HG03060 (cell line): ENCODE data around the gene LRG1.

ENCODE experiments used
- ATAC-seq: cut with Tn5 transposase; IDR thresholded peaks from one replicate; pipeline ENCODE4 v1.9.1; 2021; ENCODE audit warnings: low read depth, moderate number of reproducible peaks; ENCODE audit not compliant: unreplicated experiment

The LRG1 gene

DNA sequence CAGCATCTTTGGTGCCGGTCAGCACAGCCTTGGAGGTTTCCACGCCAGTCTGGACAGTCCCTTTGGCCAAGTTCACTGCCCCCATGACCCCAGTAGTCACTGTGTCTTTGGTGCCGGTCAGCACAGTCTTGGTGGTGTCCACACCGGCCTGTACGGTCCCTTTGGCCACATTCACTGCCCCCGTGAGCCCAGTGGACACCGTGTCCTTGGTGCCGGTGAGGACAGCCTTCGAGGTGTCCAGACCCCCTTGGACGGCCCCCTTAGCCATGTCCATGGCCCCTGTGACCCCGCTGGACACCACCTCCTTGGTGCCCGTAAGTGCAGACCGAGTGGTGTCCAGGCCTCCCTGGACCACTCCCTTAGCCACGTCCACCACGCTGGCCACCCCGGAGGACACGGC lies 26.6 kb downstream of the LRG1 start:
- no peak for ATAC-seq

DNA sequence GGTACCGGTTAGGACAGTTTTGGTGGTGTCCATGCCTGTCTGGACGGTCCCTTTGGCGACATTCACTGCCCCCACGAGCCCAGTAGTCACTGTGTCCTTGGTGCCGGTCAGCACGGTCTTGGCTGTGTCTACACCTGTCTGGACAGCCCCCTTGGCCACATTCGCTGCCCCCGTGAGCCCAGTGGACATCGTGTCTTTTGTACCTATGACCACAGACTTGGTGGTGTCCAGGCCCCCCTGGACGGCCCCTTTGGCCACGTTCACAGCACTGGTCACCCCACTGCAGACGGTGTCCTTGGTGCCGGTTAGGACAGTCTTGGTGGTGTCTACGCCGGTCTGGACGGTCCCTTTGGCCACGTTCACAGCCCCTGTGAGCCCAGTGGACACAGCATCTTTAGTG lies 27.8 kb downstream of the LRG1 start:
- no peak for ATAC-seq

DNA sequence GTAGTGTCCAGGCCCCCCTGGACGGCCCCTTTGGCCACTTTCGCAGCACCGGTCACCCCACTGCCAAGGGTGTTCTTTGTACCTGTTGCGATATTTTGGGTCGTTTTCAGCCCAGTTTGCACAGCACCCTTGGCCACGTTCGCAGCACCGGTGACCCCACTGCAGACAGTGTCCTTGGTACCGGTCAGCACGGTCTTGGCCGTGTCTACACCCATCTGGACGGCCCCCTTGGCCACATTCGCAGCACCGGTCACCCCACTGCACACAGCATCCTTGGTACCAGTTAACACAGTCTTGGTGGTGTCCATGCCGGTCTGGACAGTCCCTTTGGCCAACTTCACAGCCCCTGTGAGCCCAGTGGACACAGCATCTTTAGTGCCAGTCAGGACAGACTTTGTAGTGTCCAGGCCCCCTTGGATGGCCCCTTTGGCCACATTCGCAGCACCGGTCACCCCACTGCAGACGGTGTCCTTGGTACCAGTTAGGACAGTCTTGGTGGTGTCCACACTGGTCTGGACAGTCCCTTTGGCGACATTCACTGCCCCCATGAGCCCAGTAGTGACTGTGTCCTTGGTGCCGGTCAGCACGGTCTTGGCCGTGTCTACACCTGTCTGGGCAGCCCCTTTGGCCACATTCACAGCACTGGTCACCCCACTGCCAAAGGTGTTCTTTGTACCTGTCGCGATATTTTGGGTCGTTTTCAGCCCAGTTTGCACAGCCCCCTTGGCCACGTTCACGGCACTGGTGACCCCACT lies 28.4 kb downstream of the LRG1 start:
- ATAC-seq, result no peak

DNA sequence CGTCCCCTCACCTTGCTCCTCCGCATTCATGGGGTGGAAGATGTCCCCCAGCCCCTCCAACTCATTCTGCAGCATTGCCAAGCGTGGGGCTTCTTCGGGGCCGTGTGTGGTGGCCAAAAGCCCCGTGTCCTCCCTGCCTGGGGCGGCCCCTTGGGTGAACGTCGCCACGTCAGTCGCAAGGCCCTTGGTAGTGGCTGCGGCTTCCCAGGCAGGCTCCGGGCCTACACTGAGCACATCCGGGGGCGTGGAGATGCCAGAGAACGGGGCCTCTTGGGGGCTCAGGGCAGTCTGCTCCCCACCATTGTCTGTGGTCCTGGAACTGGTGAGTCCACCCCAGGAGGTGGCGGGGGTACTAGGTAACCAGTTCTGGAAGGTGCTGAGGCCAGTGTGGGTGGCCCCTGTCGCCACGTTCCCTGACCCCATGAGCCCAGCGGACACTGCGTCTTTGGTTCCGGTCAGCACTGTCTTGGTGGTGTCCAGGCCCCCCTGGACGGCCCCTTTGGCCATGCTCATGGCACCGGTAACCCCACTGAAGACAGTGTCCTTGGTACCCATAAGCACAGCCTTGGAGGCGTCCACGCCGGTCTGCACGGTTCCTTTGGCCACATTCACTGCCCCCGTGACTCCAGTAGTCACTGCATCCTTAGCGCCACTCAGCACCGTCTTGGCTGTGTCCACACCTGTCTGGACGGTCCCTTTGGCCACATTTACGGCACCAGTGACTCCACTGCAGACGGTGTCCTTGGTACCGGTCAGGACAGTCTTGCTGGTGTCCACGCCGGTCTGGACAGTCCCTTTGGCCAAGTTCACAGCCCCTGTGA lies 29.2 kb downstream of the LRG1 start:
- ATAC-seq, result no peak

DNA sequence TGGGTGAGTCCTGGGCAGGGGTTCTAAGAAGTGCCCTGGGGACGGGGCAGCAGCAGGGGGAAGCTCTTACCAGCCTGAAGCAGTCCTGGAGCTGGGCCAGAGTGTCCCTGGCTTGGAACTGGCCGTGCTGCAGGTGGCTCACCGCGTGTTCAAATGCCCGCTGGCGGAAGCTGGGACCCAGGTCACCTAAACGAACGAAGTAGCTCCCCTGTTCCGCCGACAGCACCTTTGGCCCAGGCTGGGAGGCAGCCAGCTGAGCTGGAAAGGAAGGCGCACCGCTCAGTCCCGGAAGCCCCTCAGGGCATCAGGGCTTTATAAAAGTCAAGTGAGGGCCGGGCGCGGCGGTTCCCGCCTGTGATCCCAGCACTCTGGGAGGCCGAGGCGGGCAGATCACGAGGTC lies 31.1 kb downstream of the LRG1 start:
- ATAC-seq, result no peak

DNA sequence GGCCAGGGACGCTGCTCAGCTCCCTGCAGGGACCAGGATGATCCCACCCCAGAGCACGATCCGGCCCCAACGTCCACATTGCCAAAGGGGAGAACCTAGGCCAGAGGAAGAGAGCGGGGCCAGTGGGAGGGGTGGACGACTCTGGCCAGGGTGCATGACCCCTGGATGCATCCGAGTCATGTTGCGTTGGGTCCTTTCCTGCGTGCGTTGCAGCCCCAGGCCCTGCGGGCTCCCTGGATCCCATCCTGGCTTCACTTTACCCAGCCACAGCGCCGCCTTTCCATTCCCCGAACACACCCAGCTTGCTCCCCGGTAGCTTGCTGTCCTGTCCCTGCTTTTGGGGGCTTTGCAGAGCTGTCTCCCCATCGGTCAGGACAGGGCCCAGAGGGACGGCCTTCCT lies 32.0 kb downstream of the LRG1 start:
- no peak for ATAC-seq

DNA sequence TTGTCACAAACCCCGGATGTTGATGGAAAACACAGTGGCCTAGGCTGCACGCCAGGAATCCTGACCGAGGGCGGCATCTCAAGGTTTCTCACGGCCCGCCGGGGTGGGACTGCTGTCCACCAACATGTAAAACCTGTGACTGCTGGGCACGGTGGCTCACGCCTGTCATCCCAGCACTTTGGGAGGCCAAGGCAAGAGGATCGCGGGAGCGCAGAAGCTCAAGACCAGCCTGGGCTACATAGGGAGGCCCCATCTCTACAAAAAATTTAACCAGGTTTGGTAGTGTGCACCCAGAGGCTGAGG lies 32.7 kb downstream of the LRG1 start:
- ATAC-seq, result no peak

DNA sequence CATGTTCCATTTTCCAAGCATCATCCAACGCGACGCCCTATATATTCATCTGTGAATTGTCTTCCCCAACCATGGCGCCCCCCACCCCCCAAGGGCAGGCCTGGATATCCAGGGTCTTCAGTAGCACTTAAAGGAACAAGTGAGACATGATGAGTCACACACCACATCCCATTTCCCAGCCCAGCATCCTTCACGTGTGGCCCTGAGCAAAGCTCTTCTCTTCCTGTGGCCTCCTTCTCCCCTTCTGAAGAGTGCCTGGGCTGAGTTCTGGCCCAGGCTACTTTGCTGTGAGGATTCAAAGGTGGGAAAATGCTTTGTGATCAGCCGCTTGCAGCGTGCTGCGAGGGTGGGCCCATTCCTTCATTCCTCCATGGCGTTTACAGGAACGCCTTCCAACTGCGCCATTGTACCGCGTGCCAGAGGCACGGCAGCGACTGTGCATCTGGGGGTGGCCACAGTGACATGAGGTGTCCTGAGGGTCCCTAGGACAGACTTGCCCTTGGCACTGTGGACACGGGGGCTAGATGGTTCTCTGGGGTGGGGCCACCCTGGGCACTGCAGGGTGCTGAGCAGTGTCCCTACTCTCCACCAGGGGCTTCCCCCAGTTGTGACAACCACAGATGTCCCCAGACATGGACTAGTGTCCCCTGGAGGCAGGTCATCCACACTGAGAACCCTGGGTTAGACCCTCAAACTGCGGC lies 33.2 kb downstream of the LRG1 start:
- no peak for ATAC-seq

DNA sequence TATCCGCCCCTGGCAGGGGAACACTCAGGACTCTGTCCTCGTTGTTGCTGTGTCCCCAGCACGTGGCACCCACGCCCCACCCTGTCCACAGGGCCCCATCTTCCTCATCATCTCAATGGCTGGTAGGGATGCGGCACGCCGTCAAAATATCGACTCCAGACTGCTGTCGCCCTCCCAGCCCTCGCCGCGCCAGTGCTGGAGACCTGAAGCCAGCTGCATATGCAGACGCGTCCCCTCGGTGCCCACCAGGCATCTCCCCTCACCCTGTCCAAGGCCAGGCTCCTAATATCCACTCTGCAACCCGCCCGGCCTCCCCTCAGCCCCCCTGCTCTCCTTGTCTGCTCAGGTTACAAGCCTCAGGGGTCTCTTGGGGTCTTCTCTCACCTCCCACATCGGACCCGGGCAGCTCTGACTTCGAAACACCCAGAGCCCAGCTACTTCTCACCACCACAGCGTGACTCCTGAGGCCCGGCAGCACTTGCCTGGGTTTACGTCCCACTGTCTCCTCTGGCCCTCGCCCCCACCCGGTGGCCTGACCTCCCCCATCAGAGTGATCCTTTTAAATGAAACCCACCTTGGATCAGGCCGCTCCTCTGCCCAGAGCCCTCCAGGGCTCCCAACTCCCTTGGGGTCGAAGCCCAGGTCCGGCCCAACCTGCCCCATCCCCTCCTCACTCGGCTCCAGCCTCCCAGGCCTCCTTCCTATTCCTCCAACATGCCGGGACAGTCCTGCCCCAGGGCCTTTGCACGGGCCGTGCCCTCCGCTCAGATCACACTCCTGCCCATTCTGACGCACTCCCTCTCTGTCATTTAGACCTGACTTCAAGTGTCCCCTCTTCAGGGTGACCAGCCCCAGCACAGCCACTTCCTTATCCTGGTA lies 34.0 kb downstream of the LRG1 start:
- no peak for ATAC-seq

DNA sequence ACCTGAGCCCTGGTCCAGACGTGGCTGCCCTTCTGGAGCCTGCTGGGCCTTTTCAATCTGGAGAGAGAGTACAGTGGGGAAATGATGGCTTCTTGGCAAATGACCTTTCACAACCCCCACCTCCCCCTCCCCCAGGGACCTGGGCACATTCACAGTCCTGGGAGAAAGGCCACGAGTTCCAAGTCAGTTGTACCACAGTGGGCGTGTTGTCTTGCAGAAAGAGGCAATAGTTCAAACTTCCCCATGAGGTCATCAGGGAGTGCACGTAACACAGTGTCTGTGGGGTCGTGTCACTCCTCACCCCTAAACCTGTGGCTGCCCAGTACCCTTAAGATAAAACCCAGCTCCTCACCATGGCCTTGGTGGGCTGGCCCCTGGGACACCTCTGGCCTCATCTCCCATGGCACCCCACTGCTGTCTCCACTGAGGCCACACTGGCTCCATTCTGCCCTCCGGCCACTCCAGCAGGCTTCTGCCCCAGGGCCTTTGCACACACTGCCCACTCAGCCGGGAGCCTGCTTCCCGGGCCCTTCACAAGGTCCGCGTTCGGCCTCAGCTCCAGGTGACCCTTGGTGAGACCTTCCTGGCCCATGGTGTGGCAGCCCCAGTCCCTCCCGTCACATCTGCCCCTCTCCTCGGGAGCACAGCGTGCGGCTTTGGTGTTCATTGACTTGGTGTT lies 34.8 kb downstream of the LRG1 start:
- no peak for ATAC-seq

DNA sequence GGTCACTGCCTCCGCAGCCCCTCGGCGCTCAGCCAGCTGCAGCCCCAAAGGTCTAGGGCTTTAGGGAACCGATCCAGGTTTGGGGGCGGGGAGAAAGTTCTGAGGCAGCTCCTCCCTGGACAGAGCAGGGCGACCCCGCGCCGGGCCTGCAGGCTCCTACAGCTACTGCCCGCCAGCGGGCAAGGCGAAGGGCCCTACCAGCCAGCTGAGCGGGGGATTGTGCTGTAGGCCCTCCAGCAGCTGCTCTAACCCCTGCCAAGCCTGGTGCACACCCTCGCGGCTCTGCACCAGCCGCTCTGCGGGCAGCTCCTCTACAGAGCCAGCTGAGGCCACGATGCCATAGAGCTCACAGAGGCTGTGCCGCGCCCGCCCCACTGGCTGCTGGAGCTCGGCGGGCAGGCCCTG lies 35.5 kb downstream of the LRG1 start:
- no peak for ATAC-seq

DNA sequence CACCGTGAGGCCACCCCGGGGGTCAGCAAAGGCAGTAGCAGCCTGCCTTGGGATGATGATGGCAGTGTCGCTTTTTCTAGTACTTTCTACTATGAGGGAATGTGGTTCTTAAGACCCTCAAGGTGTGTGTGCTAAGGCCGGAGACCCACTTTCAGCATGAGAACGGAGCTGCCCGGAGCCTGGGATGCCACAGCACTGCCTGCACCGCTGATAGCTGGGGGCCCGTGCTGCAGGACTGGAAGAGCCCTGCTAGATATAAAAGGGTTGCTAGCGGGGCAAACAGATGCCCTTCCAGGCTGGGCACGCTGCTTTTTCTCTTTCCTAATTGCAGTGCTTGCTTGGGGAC lies 36.0 kb downstream of the LRG1 start:
- no peak for ATAC-seq

DNA sequence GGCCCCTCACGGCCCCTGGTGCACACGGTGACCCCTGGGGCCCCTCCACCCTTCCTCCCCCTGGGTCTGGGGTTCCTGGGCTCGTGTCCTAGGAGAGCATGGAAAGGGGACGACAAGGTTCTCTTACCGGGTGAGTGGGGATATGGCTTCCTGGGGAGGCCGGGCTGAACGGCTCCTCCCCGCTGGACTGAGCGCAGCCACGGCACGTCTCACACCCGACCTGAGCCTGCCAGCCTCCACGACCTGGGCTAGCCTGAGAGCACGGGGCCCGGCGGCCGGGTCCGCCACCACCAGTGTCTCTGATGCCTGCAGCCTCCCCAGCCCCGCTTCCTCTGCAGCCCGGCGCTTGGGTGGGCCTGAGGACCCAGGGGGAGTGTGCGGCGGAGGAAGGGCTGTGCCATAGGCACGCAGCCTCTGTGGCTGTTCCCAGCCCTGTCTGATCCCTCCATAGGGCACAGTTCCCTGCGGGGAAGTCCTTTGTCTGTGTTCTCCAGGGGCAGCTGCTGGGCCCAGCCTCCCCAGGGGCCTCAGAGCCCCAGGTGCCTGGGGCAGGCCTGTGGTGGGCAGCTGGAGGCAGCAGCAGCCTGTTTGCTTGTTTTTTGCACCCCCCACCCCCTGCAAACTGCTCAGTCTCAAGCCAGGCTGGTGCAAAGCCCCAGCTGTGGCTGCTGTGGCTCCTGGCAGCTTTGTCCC lies 36.6 kb downstream of the LRG1 start:
- no peak for ATAC-seq

DNA sequence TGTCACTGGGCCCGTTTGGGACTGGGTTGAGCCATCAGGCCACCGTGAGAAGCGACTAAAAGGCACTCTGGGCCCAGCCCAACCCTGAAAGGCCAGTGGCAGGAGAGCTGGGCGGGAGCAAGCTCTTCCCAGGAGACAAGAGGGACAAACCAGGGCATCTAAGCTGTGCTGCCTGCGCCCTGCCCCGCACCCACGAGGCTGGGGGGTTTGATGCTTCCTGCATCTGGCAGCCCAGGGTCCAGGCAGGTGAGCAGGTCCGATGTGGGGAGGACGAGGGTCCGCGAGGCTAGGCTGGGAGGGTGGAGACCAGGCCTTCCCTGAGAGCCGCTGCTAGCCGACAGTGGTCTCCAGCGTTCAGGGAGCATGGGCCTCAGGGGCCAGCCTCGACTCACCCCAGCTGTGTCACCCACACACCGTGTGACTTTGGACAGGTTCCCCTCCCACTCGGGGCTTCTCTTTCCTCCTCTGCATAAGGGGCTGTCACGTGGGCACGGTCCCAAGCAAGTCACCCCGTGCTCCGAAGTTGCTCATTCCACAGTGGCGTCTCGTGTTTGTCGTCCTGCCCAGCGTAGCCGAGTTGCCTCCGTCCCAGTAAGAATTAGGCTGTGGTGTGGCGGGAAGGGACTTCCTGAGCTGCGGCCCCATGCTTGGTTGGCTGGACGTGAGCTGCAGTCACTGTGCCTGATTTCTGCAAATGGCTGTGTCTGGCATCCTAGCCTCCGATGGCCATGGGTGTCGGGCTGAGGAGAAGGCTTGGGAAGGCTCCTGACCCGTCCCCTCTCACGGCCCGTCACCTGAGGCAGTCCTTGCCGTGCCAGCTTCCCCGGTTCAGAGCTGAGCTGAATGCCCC lies 37.3 kb downstream of the LRG1 start:
- ATAC-seq, result no peak

DNA sequence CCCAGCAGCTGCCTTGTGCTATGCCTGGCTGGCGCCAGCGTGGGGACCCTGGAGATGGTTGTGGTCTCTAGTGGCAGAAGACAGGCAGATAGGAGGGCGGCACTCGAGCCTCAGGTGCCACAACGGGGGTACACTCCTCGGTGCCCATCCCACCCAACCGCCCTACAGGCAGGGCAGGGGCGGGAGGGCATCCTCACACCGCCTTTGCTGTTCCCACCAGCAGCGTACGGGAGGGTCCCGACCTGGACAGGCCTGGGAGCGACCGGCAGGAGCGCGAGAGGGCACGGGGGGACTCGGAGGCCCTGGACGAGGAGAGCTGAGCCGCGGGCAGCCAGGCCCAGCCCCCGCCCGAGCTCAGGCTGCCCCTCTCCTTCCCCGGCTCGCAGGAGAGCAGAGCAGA lies 38.1 kb downstream of the LRG1 start:
- ATAC-seq, result no peak

DNA sequence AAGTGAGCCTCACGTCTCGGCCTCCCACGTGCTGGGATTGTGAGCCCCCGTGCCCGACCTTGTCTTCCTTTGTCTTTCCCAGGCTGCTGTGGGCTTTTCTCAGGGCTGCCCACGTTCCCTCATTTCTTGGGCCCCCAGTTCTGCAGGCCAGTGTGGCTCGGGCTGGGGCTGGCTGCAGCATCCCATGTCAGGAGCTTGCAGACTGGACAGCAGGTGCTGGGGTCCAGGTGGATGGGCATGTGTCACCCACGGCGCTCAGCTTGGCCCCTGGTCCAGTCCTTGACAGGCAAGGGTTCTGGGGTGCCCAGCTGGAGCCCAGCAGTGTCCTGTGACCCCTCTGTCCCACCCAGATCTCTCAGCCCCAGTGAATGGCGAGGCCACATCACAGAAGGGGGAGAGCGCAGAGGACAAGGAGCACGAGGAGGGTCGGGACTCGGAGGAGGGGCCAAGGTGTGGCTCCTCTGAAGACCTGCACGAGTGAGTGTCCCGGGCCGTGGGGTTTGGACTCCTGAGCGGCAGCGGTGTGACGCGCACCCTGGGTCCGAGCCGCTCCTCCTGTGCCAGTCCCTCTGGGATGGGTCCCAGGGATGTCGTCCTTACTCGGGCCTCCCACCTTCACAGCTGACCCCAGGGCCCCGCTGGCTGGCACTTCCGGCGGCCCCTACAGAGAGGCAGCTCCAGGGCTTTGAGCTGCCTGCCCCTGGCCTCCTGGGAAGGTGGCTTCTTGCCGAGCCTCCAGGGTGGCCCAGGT lies 38.8 kb downstream of the LRG1 start:
- no peak for ATAC-seq

DNA sequence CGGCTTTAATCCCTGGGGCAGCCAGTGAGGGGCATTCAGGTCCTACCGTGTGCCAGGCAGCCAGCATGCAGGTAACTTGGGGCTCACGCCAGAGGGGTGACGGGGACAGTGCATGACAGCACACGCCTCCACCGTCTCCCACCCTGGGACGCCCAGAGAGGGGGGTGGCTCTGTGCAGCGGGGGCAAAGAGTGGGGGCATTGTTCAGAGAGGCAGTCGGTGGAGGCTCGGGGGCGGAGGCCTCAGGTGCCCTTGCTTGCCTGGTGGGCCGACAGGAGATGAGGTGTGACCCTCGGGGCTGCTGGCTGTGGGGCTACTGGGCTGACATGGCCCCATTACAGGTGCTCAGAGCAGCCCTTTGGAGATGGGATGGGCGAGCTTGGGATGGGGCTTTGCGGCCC lies 40.0 kb downstream of the LRG1 start:
- ATAC-seq, result no peak

DNA sequence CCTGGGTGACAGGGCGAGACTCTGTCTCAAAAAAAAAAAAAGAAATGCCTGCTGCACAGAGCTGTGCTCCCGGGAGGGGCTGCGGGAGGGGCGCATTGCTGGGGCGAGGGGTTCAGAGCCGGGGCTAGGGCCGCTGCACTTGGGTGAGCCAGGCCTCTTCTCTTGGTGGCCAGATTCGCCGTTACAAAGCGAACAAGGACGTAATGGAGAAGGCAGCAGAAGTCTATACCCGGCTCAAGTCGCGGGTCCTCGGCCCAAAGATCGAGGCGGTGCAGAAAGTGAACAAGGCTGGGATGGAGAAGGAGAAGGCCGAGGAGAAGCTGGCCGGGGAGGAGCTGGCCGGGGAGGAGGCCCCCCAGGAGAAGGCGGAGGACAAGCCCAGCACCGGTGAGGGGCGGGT lies 40.5 kb downstream of the LRG1 start:
- ATAC-seq, result no peak
